C1 segment of cervical spinal cord (tissue), 14 donors: ENCODE data around the gene C22orf39.

Source experiments
- DNase-seq, 14 donors: peaks; one replicate each; lab custom pipeline; 2025; lab: John Stamatoyannopoulos, UW

Gene C22orf39

GRCh38 chr22:19430890-19431541 is 16.5 kb downstream of the C22orf39 start:
- DNase-seq: peak in 4 of 14 donors; percentile 12 to 54 (median 29)

GRCh38 chr22:19429950-19430889 is 17.3 kb downstream of the C22orf39 start:
- DNase-seq: peak in 3 of 14 donors; percentile 10 to 34 (median 31)

GRCh38 chr22:19424186-19424500 is 23.4 kb downstream of the C22orf39 start:
- DNase-seq: no peak

- no peak for DNase-seq
Observed at GRCh38 chr22:19422440-19423301, 24.8 kb downstream of the C22orf39 start.

- no peak for DNase-seq
Observed at GRCh38 chr22:19420321-19420720, 27.2 kb downstream of the C22orf39 start.

GRCh38 chr22:19419464-19420178 is 27.9 kb downstream of the C22orf39 start:
- peak in 1 of 14 donors; percentile 8 for DNase-seq

GRCh38 chr22:19419086-19419463 is 28.4 kb downstream of the C22orf39 start:
- no peak for DNase-seq

- DNase-seq: no peak
Observed at GRCh38 chr22:19412923-19413322, 34.6 kb downstream of the C22orf39 start.

GRCh38 chr22:19412478-19412877 is 35.0 kb downstream of the C22orf39 start:
- DNase-seq: no peak

GRCh38 chr22:19411690-19412045 is 35.8 kb downstream of the C22orf39 start:
- no peak for DNase-seq

- DNase-seq: no peak
Observed at GRCh38 chr22:19410941-19411689, 36.4 kb downstream of the C22orf39 start.

- no peak for DNase-seq
Observed at GRCh38 chr22:19407649-19408606, 39.6 kb downstream of the C22orf39 start.

- no peak for DNase-seq
Observed at GRCh38 chr22:19406846-19407245, 40.7 kb downstream of the C22orf39 start.

GRCh38 chr22:19406281-19406811 is 41.2 kb downstream of the C22orf39 start:
- no peak for DNase-seq

GRCh38 chr22:19405652-19406051 is 41.9 kb downstream of the C22orf39 start:
- DNase-seq: no peak

GRCh38 chr22:19405133-19405532 is 42.4 kb downstream of the C22orf39 start:
- no peak for DNase-seq

- no peak for DNase-seq
Observed at GRCh38 chr22:19404676-19405075, 42.8 kb downstream of the C22orf39 start.

GRCh38 chr22:19402642-19403191 is 44.8 kb downstream of the C22orf39 start:
- DNase-seq: no peak

GRCh38 chr22:19401483-19401882 is 46.0 kb downstream of the C22orf39 start:
- DNase-seq: no peak
